ENCODE measurements around the gene RAF1.

The RAF1 gene

DNA sequence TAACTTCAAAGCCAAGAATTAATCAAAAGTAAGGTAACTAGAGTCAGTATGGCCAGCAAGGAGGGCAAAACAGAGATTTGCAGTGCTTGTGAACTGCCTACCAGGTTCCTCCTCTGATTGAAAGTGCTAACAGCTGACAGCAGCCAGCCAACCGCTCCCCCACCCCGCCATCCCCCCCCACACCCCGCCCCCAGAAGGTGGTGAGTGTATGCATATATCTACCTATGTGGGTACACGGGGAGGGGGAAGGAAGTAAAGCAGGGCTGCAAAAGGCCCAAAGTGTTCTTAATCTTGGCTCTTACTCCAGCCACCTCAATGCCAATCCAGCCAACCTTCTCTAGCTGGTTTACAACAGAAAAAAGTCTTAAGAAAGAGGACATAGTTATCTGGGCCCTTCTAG is 50.7 kb downstream of the RAF1 start:
- H3K4me3 ChIP-seq (ENCODE audit: low read depth in 1 of 2, low read length in 2 of 2): no peak overlapping the region
- H3K9ac ChIP-seq (ENCODE audit: low read length): no peak overlapping the region
- H3K4me1 ChIP-seq (ENCODE audit: insufficient read depth, low read length): no peaks in the 10 kb centered on the region
- H3K27me3 ChIP-seq (ENCODE audit: control insufficient read depth in 1 of 2, insufficient read depth in 2 of 2, low read length in 2 of 2): no peaks in the 10 kb centered on the region
- peaks cover 35% of the 10 kb centered on the region for H3K36me3 ChIP-seq (ENCODE audit: insufficient read depth, low read length)
- H3K27ac ChIP-seq (ENCODE audit: low read depth, low read length): no peak overlapping the region
- no peaks in the 10 kb centered on the region for H3K9me3 ChIP-seq (ENCODE audit: low read length)

DNA sequence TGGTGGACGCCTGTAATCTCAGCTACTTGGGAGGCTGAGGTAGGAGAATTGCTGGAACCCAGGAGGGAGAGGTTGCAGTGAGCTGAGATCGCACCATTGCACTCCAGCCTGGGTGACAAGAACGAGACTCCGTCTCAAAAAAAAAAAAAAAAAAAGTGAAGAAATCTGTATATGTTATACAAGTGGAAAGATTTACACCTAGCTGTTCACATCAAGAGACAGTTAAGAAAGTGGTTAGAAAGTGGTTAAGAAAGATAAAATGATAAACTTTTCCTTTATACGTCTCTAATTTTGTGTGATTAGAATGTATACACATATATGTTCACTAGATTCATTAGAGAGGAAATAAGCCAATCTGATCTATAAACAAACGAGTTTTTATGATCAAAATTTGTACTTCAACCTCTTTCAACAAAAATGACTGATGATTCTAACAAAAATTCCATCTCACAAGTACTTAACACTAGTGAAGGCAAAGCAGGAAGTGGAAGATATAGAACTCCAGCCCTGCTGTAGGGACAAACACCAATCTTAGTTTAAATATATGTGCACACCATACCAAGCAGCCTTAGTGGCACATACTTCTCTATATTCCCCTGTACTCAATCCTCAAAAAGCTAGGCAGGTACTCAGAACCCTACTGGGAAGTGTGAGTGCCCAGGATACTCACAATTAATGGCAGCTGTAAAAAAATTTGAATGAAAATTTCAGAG is 51.2 kb downstream of the RAF1 start:
- Histone ChIP-seq H3K36me3 (ENCODE audit: insufficient read depth, low read length) (peaks cover 35% of the 10 kb centered on the region), H3K4me3 (ENCODE audit: low read depth in 1 of 2, low read length in 2 of 2) (no peak overlapping the region), H3K4me1 (ENCODE audit: insufficient read depth, low read length) (no peaks in the 10 kb centered on the region), H3K9ac (ENCODE audit: low read length) (no peak overlapping the region), H3K9me3 (ENCODE audit: low read length) (no peaks in the 10 kb centered on the region), H3K27ac (ENCODE audit: low read depth, low read length) (no peak overlapping the region), H3K27me3 (ENCODE audit: control insufficient read depth in 1 of 2, insufficient read depth in 2 of 2, low read length in 2 of 2) (no peaks in the 10 kb centered on the region)

DNA sequence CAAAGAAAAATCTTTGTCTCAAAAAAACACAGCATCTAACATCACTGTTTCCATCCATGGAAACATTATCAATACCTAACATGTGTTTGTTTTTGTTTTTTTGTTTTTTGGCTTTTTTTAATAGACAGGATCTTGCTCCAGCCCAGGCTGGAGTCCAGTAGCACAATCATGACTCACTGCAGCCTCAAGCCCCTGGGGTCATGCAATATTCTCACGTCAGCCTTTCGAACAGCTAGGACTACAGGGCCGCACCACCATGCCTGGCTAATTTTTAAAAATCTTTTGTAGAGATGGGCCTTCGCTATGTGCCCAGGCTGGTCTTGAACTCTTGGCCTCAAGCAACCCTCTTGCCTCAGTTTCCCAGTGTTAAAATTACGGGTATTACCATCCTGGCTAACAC is 52.8 kb downstream of the RAF1 start:
- peaks cover 35% of the 10 kb centered on the region for H3K36me3 ChIP-seq (ENCODE audit: insufficient read depth, low read length)
- no peak overlapping the region for H3K4me3 ChIP-seq (ENCODE audit: low read depth in 1 of 2, low read length in 2 of 2)
- no peaks in the 10 kb centered on the region for H3K9me3 ChIP-seq (ENCODE audit: low read length)

DNA sequence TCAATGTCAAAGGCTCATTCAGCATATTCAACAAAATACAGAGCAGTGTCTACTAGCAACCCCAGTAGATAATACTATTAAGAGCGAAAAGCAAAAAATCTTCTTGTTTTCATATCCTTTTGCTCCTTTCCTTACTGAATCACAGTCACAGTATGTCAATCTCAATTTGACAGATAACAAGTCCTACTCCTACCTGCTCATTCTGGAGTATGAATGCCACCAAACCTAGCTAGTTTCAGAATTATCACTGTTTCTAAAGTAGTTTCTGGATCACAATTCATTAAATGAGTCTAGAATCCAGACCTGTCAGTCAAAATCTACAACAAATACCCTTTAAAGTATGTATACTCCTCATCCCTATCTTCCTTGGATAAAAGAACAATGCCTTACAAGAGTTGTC is 55.5 kb downstream of the RAF1 start:
- Histone ChIP-seq H3K27ac (ENCODE audit: low read depth, low read length) (no peak overlapping the region), H3K9me3 (ENCODE audit: low read length) (no peaks in the 10 kb centered on the region), H3K27me3 (ENCODE audit: control insufficient read depth in 1 of 2, insufficient read depth in 2 of 2, low read length in 2 of 2) (no peaks in the 10 kb centered on the region), H3K4me1 (ENCODE audit: insufficient read depth, low read length) (no peaks in the 10 kb centered on the region), H3K4me3 (ENCODE audit: low read depth in 1 of 2, low read length in 2 of 2) (no peak overlapping the region), H3K9ac (ENCODE audit: low read length) (no peak overlapping the region), H3K36me3 (ENCODE audit: insufficient read depth, low read length) (peaks cover 39% of the 10 kb centered on the region)

More for the DNA sequence above, 52.8 kb downstream of the RAF1 start:
- H3K4me1 ChIP-seq (ENCODE audit: insufficient read depth, low read length): no peaks in the 10 kb centered on the region
- H3K9ac ChIP-seq (ENCODE audit: low read length): no peak overlapping the region
- H3K27me3 ChIP-seq (ENCODE audit: control insufficient read depth in 1 of 2, insufficient read depth in 2 of 2, low read length in 2 of 2): no peaks in the 10 kb centered on the region
- no peak overlapping the region for H3K27ac ChIP-seq (ENCODE audit: low read depth, low read length)

DNA sequence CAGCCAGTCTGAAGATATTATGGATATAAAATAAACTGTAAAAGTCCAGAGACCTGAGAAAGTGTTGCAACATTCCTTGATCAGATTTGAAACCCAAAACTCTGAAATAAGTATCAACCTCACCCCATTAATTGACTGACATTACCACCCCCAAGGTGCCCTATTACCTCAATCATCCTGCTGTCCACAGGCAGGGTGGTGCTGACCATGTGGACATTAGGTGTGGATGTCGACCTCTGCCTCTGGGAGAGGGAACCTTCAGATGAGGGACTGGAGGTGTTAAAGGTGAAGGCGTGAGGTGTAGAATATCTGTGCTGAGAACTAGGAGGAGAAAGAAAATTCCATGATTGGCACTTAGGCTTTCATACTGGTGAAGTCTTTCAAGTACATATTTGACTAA is 59.9 kb downstream of the RAF1 start:
- no peaks in the 10 kb centered on the region for H3K27me3 ChIP-seq (ENCODE audit: control insufficient read depth in 1 of 2, insufficient read depth in 2 of 2, low read length in 2 of 2)
- H3K36me3 ChIP-seq (ENCODE audit: insufficient read depth, low read length): peaks cover 57% of the 10 kb centered on the region
- no peaks in the 10 kb centered on the region for H3K9me3 ChIP-seq (ENCODE audit: low read length)
- no peak overlapping the region for H3K27ac ChIP-seq (ENCODE audit: low read depth, low read length)
- no peaks in the 10 kb centered on the region for H3K4me1 ChIP-seq (ENCODE audit: insufficient read depth, low read length)
- H3K9ac ChIP-seq (ENCODE audit: low read length): no peak overlapping the region
- no peak overlapping the region for H3K4me3 ChIP-seq (ENCODE audit: low read depth in 1 of 2, low read length in 2 of 2)

DNA sequence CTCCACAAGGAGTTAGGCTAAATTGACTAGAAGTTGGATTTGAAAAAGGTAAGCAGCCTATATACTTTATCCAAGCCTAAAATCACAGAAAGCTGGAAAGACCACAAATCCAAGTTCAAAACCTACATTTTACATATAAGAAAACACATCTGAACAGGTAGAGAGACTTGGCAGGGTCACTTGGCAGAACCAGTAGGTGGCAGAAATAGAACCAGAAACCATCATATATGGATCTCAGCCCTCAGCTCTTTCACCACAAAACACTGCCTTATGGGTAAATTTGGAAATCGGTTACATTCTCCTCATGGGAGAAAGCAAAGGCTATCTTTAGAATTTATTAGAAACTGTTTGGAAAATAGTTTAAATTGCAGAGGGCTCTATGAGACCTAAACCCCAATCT is 62.8 kb downstream of the RAF1 start:
- H3K9me3 ChIP-seq (ENCODE audit: low read length): no peaks in the 10 kb centered on the region
- H3K4me1 ChIP-seq (ENCODE audit: insufficient read depth, low read length): no peaks in the 10 kb centered on the region
- no peak overlapping the region for H3K4me3 ChIP-seq (ENCODE audit: low read depth in 1 of 2, low read length in 2 of 2)
- H3K36me3 ChIP-seq (ENCODE audit: insufficient read depth, low read length): peaks cover 59% of the 10 kb centered on the region
- H3K9ac ChIP-seq (ENCODE audit: low read length): no peak overlapping the region
- H3K27me3 ChIP-seq (ENCODE audit: control insufficient read depth in 1 of 2, insufficient read depth in 2 of 2, low read length in 2 of 2): no peaks in the 10 kb centered on the region
- H3K27ac ChIP-seq (ENCODE audit: low read depth, low read length): no peak overlapping the region

DNA sequence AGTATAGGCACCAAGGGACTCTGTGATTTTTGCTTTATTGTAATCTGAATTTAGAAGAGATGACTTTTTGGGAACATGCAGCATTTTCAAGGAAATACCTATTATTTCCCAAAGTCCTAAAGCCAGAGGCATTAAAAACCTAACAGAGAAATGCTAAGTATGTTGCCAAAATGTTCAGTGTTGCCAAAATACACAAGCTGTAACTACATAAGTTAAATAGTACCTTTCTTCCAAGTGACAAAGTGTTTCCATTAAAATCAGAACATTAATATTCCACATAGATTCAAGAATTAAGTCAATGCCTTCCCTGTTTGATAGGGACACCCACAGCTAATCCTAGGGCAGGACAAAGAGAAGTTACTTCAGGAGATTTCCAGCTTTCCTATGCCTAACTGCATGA is 65.0 kb downstream of the RAF1 start:
- no peaks in the 10 kb centered on the region for H3K9me3 ChIP-seq (ENCODE audit: low read length)
- no peaks in the 10 kb centered on the region for H3K4me1 ChIP-seq (ENCODE audit: insufficient read depth, low read length)
- H3K27me3 ChIP-seq (ENCODE audit: control insufficient read depth in 1 of 2, insufficient read depth in 2 of 2, low read length in 2 of 2): no peaks in the 10 kb centered on the region
- H3K36me3 ChIP-seq (ENCODE audit: insufficient read depth, low read length): peaks cover 70% of the 10 kb centered on the region
- H3K4me3 ChIP-seq (ENCODE audit: low read depth in 1 of 2, low read length in 2 of 2): no peak overlapping the region
- no peak overlapping the region for H3K27ac ChIP-seq (ENCODE audit: low read depth, low read length)
- no peak overlapping the region for H3K9ac ChIP-seq (ENCODE audit: low read length)

DNA sequence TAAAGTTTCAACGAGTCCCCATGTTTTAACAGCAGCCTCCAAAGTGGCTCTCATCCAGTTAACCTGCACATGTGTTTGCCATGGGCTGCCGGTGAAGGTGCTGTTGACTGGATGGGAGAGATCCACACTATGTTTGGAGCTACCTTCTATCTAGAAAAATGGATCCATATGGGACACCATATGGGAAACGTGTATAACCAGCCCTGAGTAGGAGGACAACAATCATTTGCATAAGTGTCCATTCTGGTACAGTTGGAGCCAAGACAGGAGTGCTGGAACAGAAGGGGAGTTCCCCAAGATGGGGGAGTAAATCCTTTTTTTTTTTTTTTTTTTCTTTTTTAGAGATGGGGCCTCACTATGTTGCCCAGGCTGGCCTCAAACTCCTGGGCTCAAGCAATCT is 70.4 kb downstream of the RAF1 start:
- H3K4me3 ChIP-seq (ENCODE audit: low read depth in 1 of 2, low read length in 2 of 2): no peak overlapping the region
- no peak overlapping the region for H3K27ac ChIP-seq (ENCODE audit: low read depth, low read length)
- no peaks in the 10 kb centered on the region for H3K4me1 ChIP-seq (ENCODE audit: insufficient read depth, low read length)
- no peak overlapping the region for H3K9ac ChIP-seq (ENCODE audit: low read length)
- H3K36me3 ChIP-seq (ENCODE audit: insufficient read depth, low read length): peaks cover 61% of the 10 kb centered on the region
- H3K9me3 ChIP-seq (ENCODE audit: low read length): no peaks in the 10 kb centered on the region
- H3K27me3 ChIP-seq (ENCODE audit: control insufficient read depth in 1 of 2, insufficient read depth in 2 of 2, low read length in 2 of 2): no peaks in the 10 kb centered on the region

DNA sequence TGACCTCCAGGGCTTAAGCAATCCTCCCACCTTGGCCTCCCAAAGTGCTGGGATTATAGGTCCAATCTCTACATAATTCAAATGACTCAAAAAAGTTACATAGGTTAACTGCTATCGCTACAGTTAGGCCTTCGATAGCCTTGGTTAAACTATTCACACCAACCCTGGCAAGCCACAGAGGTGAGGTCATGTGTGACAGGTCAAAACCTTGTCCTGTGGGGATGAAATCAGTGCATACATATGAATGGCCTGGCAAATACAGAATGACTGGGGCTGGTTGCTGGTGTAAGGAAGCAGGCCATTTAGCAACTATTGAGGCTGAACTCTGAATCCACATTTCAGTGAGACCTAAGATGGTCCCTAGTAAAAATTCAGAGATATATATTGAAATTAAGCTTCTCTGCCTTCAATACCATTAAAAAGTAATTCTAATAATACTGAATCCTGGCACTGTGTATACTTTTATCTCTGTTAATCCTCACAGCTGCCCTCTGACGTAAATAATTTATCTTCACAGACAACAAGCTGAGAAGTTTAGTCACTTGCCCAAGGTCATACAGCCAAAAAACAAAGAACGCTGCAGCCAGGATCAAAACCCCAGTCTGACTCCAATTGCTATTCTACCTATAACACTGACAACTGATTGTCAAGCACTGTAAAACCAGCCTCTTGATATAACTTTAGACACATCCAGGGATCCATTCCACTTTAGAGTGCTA is 71.8 kb downstream of the RAF1 start:
- Histone ChIP-seq H3K27ac (ENCODE audit: low read depth, low read length) (no peak overlapping the region), H3K4me3 (ENCODE audit: low read depth in 1 of 2, low read length in 2 of 2) (no peak overlapping the region), H3K9ac (ENCODE audit: low read length) (no peak overlapping the region), H3K27me3 (ENCODE audit: control insufficient read depth in 1 of 2, insufficient read depth in 2 of 2, low read length in 2 of 2) (no peaks in the 10 kb centered on the region), H3K9me3 (ENCODE audit: low read length) (no peaks in the 10 kb centered on the region), H3K4me1 (ENCODE audit: insufficient read depth, low read length) (no peaks in the 10 kb centered on the region), H3K36me3 (ENCODE audit: insufficient read depth, low read length) (peaks cover 57% of the 10 kb centered on the region)

DNA sequence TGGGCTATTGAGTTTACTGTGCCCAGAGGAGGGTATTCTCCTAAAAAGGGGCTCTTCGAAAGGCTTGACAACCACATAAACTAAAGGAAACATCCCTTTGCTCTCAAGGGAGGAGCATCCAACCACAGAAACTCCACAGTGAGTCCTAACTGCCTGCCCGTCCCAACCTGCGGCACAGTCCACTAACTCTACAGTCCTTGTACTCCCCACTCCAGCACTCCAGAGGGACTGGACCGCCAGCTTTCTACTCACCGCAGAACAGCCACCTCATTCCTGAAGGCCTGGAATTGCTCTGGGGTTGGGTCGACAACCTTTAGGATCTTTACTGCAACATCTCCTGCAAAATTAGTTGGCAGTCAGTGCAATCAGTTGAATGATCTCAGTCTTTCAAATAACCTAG is 72.5 kb downstream of the RAF1 start:
- H3K4me3 ChIP-seq (ENCODE audit: low read depth in 1 of 2, low read length in 2 of 2): no peak overlapping the region
- no peaks in the 10 kb centered on the region for H3K9me3 ChIP-seq (ENCODE audit: low read length)
- no peak overlapping the region for H3K9ac ChIP-seq (ENCODE audit: low read length)
- H3K36me3 ChIP-seq (ENCODE audit: insufficient read depth, low read length): peaks cover 56% of the 10 kb centered on the region
- H3K27ac ChIP-seq (ENCODE audit: low read depth, low read length): no peak overlapping the region
- no peaks in the 10 kb centered on the region for H3K4me1 ChIP-seq (ENCODE audit: insufficient read depth, low read length)
- no peaks in the 10 kb centered on the region for H3K27me3 ChIP-seq (ENCODE audit: control insufficient read depth in 1 of 2, insufficient read depth in 2 of 2, low read length in 2 of 2)

DNA sequence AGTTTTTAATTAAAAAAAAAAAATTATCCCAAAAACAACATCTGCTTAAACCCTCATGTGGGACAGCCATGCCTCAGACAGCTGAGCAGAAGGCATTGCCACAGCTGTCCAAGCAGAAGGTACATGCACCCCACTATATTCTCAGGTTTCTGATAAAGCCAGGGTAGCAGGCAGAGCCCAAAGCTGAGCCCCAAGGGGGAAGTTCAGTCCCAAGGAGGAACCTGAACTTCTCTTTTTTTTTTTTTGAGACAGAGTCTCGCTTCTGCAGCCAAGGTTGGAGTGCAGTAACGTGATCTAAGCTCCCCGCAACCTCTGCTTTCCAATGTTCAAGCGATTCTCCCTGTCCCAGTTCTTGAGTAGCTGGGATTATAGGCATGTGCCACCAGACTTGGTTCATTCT is 73.8 kb downstream of the RAF1 start:
- H3K4me1 ChIP-seq (ENCODE audit: insufficient read depth, low read length): no peaks in the 10 kb centered on the region
- no peaks in the 10 kb centered on the region for H3K27me3 ChIP-seq (ENCODE audit: control insufficient read depth in 1 of 2, insufficient read depth in 2 of 2, low read length in 2 of 2)
- no peak overlapping the region for H3K9ac ChIP-seq (ENCODE audit: low read length)
- H3K4me3 ChIP-seq (ENCODE audit: low read depth in 1 of 2, low read length in 2 of 2): no peak overlapping the region
- no peaks in the 10 kb centered on the region for H3K9me3 ChIP-seq (ENCODE audit: low read length)
- peaks cover 57% of the 10 kb centered on the region for H3K36me3 ChIP-seq (ENCODE audit: insufficient read depth, low read length)
- H3K27ac ChIP-seq (ENCODE audit: low read depth, low read length): no peak overlapping the region

All from muscle layer of colon (tissue), 2 donors.